CD14-positive monocyte (primary cell): ENCODE measurements around the gene C6orf163. TPM values are rescaled to one million over a fixed set of nuclear protein-coding genes. Genes with fewer than 3 reads are reported as not detected.

Source experiments
- DNase-seq, 3 donors: peaks; one replicate each; pipeline ENCODE4 v3.0.0-alpha.2; 2011 to 2022
- H2AFZ ChIP-seq: 2 replicates; pipeline ENCODE4 v1.6.0; 2012; ENCODE audit warnings: mild to moderate bottlenecking, low read depth, low read length, inconsistent platforms; ENCODE audit not compliant: insufficient read depth, poor library complexity, severe bottlenecking
- H3K27ac ChIP-seq, 2 donors: 1 replicate in 1 of 2; 2 replicates in 1 of 2; pipeline ENCODE4 v1.5.1; 2012 to 2013; ENCODE audit warnings: low read length in 2 of 2, control low read depth in 1 of 2, inconsistent platforms in 1 of 2, low read depth in 1 of 2, mild to moderate bottlenecking in 1 of 2
- H3K27me3 ChIP-seq, 2 donors: one replicate each; pipeline versions ENCODE4 v1.6.0 to v1.6.1; 2011 to 2013; ENCODE audit warnings: low read length in 2 of 2; ENCODE audit not compliant: control insufficient read depth in 2 of 2, insufficient read depth in 2 of 2
- H3K36me3 ChIP-seq, 2 donors: replicated peaks in 1 of 2; 1 replicate in 1 of 2; 2 replicates in 1 of 2; pipeline versions ENCODE4 v1.5.1 to v1.6.1; 2012 to 2013; ENCODE audit warnings: low read length in 2 of 2, control low read depth in 1 of 2, inconsistent platforms in 1 of 2, mild to moderate bottlenecking in 1 of 2; ENCODE audit not compliant: insufficient read depth in 2 of 2, control insufficient read depth in 1 of 2
- H3K4me1 ChIP-seq, 2 donors: 1 replicate in 1 of 2; 2 replicates in 1 of 2; pipeline versions ENCODE4 v1.5.1 to v1.6.1; 2012 to 2013; ENCODE audit warnings: low read length in 2 of 2, control low read depth in 1 of 2, inconsistent platforms in 1 of 2, mild to moderate bottlenecking in 1 of 2, moderate library complexity in 1 of 2; ENCODE audit not compliant: insufficient read depth in 2 of 2, control insufficient read depth in 1 of 2
- H3K4me2 ChIP-seq: replicated peaks from 2 replicates; pipeline ENCODE3; 2012; ENCODE audit warnings: low read length, moderate library complexity, mild to moderate bottlenecking; ENCODE audit not compliant: poor library complexity, severe bottlenecking; ENCODE audit errors: extremely low read depth
- H3K4me3 ChIP-seq, 3 experiments: fragments of 200-600 bp in 1 of 3; sonication (generic) in 1 of 3; replicated peaks in 1 of 3; 1 replicate in 2 of 3; 2 replicates in 1 of 3; pipeline ENCODE4 v1.5.1; 2011 to 2013; ENCODE audit warnings: low read length in 3 of 3, mild to moderate bottlenecking in 3 of 3, control low read depth in 2 of 3, low read depth in 2 of 3, inconsistent platforms in 1 of 3, moderate library complexity in 1 of 3
- H3K79me2 ChIP-seq: 2 replicates; pipeline ENCODE4 v1.6.0; 2012; ENCODE audit warnings: mild to moderate bottlenecking, control low read depth, inconsistent platforms, low read length, moderate library complexity; ENCODE audit not compliant: insufficient read depth
- H3K9ac ChIP-seq: 2 replicates; pipeline ENCODE4 v1.6.0; 2017; ENCODE audit warnings: low read length, mild to moderate bottlenecking; ENCODE audit not compliant: insufficient read depth, poor library complexity, severe bottlenecking
- H3K9me3 ChIP-seq, 2 donors: replicated peaks in 1 of 2; 1 replicate in 1 of 2; 2 replicates in 1 of 2; pipeline versions ENCODE4 v1.5.1 to v1.6.1; 2012 to 2013; ENCODE audit warnings: low read length in 2 of 2, control low read depth in 1 of 2; ENCODE audit not compliant: control insufficient read depth in 1 of 2, insufficient read depth in 1 of 2
- H4K20me1 ChIP-seq: 2 replicates; pipeline ENCODE4 v1.6.0; 2012; ENCODE audit warnings: mild to moderate bottlenecking, low read length, control low read depth, moderate library complexity; ENCODE audit not compliant: insufficient read depth
- H3K27ac Mint-ChIP-seq, 7 donors: one replicate each; pipeline ENCODE4 v1.8.0; 2020; ENCODE audit warnings: mild to moderate bottlenecking in 7 of 7, mixed read lengths in 7 of 7, moderate library complexity in 6 of 7, inconsistent platforms in 2 of 7
- H3K27me3 Mint-ChIP-seq, 3 donors: one replicate each; pipeline ENCODE4 v1.8.0; 2021 to 2022; ENCODE audit warnings: low read depth in 3 of 3, mild to moderate bottlenecking in 3 of 3, mixed read lengths in 3 of 3, moderate library complexity in 3 of 3, inconsistent platforms in 1 of 3
- H3K36me3 Mint-ChIP-seq, 2 donors: one replicate each; pipeline ENCODE4 v1.8.0; 2020; ENCODE audit warnings: mixed read lengths in 2 of 2, inconsistent platforms in 1 of 2, mild to moderate bottlenecking in 1 of 2
- H3K4me1 Mint-ChIP-seq: one replicate; pipeline ENCODE4 v1.8.0; 2020; ENCODE audit warnings: mild to moderate bottlenecking, mixed read lengths
- H3K4me3 Mint-ChIP-seq, 2 donors: one replicate each; pipeline ENCODE4 v1.8.0; 2020; ENCODE audit warnings: mild to moderate bottlenecking in 2 of 2, mixed read lengths in 2 of 2, moderate library complexity in 1 of 2
- H3K9me3 Mint-ChIP-seq, 7 donors: one replicate each; pipeline ENCODE4 v1.8.0; 2020 to 2022; ENCODE audit warnings: mixed read lengths in 7 of 7, mild to moderate bottlenecking in 6 of 7, moderate library complexity in 6 of 7, inconsistent platforms in 2 of 7
- CTCF ChIP-seq: fragments of 200-600 bp; IDR thresholded peaks from one replicate; pipeline ENCODE4 v1.8.0; 2022; ENCODE audit warnings: antibody characterized with exemption, mild to moderate bottlenecking
- WGBS: methylation state at CpG from one replicate; pipeline ENCODE4 v1.1.5; 2013; ENCODE audit warnings: missing lambda C conversion rate; ENCODE audit not compliant: insufficient coverage; 5-methylcytosine and 5-hydroxymethylcytosine counted together
- intact Hi-C, 2 donors: fragments of 100-400 bp; cut with micrococcal nuclease; formaldehyde crosslinking; loops; one replicate each; pipeline versions ENCODE4 v1.15.0 to v1.15.1; 2023
- polyA plus RNA-seq, 3 donors: library from polyadenylated mRNA; depleted of rRNA in 1 of 3; unstranded in 2 of 3; stranded (reverse) in 1 of 3; fragments of 300-500 nt in 2 of 3; fragments of >200 nt in 1 of 3; fragmentation: Illumina TruSeq in 2 of 3; gene quantifications; 1 replicate in 2 of 3; 2 replicates in 1 of 3; pipeline ENCODE4 v1.2.3, GENCODE V29; 2012 to 2021

Gene C6orf163
- polyA plus RNA-seq, 3 donors = 0.26 to 0.27 TPM; not detected in 1

GRCh38 chr6:87341158-87341557 lies 3.5 kb upstream of the C6orf163 start:
- intact Hi-C loops = no loop called here
- WGBS = 100% methylated on average over 1 of the region's 2 CpGs
- Histone ChIP-seq H3K27me3 (no peaks in the 10 kb centered on the region), H3K27ac (no peak overlapping the region), H3K9me3 (no peaks in the 10 kb centered on the region), H3K36me3 (no peaks in the 10 kb centered on the region), H3K79me2 (no peaks in the 10 kb centered on the region), H3K4me3 (no peak overlapping the region), H4K20me1 (no peaks in the 10 kb centered on the region), H3K9ac (no peak overlapping the region), H3K4me2 (no peak overlapping the region), H2AFZ (no peak overlapping the region), H3K4me1 (no peaks in the 10 kb centered on the region)
- Mint-ChIP-seq H3K4me3 (no peak overlapping the region), H3K27ac (peak overlapping the region in 2 of 7 donors; percentile 37 to 48), H3K36me3 (peaks cover 6 to 11% of the 10 kb centered on the region in 2 donors), H3K4me1 (no peaks in the 10 kb centered on the region), H3K9me3 (no peaks in the 10 kb centered on the region), H3K27me3 (no peaks in the 10 kb centered on the region)
- DNase-seq = no peak
- no peak for TF ChIP-seq CTCF

DNA sequence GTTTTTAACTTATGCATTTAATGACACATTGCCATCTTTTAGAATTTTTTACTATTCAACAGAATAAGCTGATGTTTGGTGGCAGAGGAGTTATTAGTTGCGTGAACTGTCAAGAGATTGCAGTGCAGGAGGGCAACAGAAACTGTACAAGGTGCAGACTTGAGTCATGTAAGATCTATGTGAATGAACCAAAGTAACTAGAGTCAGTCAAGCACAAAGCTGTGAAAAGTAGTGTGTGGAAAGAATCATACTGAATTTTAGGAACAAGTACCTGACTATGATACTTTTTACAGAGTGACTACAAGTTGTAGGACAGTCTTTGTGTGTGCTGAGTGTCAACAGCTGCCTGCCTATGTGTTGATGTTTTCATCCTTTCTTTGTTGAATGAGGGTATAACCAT lies 2.7 kb upstream of the C6orf163 start:
- Histone ChIP-seq H3K9ac (no peak overlapping the region), H2AFZ (no peak overlapping the region), H3K9me3 (no peaks in the 10 kb centered on the region), H3K4me3 (no peak overlapping the region), H3K36me3 (no peaks in the 10 kb centered on the region), H3K4me2 (no peak overlapping the region), H3K27ac (no peak overlapping the region), H3K4me1 (no peaks in the 10 kb centered on the region), H3K79me2 (no peaks in the 10 kb centered on the region), H3K27me3 (no peaks in the 10 kb centered on the region), H4K20me1 (no peaks in the 10 kb centered on the region)
- H3K4me1 Mint-ChIP-seq = no peaks in the 10 kb centered on the region
- no peaks in the 10 kb centered on the region for H3K27me3 Mint-ChIP-seq
- WGBS = 100% methylated on average over 1 of the region's 1 CpG
- no peak for DNase-seq
- intact Hi-C loops = no loop called here
- no peaks in the 10 kb centered on the region for H3K9me3 Mint-ChIP-seq
- TF ChIP-seq CTCF = no peak
- peaks cover 6 to 11% of the 10 kb centered on the region in 2 donors for H3K36me3 Mint-ChIP-seq
- H3K27ac Mint-ChIP-seq = no peak overlapping the region
- no peak overlapping the region for H3K4me3 Mint-ChIP-seq
